ENCODE measurements around the gene RAB10.

The RAB10 gene

GRCh38 chr2:26184555-26185303, 150.8 kb downstream of the RAB10 start:
- peak; percentile 59 for DNase-seq (ENCODE audit: low read depth, low spot score)
- peak overlapping the region; percentile 22 for H3K4me3 ChIP-seq (ENCODE audit: low read length)

- H3K4me3 ChIP-seq (ENCODE audit: low read length), result peak overlapping the region; percentile 15
These were observed 151.5 kb downstream of the RAB10 start for GRCh38 chr2:26185304-26185928.

GRCh38 chr2:26185954-26186770, 152.3 kb downstream of the RAB10 start:
- no peak for DNase-seq (ENCODE audit: low read depth, low spot score)
- H3K4me3 ChIP-seq (ENCODE audit: low read length), result no peak overlapping the region

More at GRCh38 chr2:26185304-26185928, 151.5 kb downstream of the RAB10 start:
- DNase-seq (ENCODE audit: low read depth, low spot score), result no peak

All from Jurkat, Clone E6-1 (cell line).